Measurements from ENCODE around the gene ADAMTSL4.

GRCh38 chr1:150566589-150567340 is 17.6 kb downstream of the ADAMTSL4 start:
- TF ChIP-seq, protein P1, sequence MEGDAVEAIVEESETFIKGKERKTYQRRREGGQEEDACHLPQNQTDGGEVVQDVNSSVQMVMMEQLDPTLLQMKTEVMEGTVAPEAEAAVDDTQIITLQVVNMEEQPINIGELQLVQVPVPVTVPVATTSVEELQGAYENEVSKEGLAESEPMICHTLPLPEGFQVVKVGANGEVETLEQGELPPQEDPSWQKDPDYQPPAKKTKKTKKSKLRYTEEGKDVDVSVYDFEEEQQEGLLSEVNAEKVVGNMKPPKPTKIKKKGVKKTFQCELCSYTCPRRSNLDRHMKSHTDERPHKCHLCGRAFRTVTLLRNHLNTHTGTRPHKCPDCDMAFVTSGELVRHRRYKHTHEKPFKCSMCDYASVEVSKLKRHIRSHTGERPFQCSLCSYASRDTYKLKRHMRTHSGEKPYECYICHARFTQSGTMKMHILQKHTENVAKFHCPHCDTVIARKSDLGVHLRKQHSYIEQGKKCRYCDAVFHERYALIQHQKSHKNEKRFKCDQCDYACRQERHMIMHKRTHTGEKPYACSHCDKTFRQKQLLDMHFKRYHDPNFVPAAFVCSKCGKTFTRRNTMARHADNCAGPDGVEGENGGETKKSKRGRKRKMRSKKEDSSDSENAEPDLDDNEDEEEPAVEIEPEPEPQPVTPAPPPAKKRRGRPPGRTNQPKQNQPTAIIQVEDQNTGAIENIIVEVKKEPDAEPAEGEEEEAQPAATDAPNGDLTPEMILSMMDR (IDR thresholded peaks at IDR 0.05) = no peak
- no peak for TF ChIP-seq POLR2A (IDR thresholded peaks at IDR 0.05)

All from lower leg skin (tissue), 3 donors.